ENCODE measurements around the gene ZNF638. TPM values are rescaled to one million over a fixed set of nuclear protein-coding genes. Genes with fewer than 3 reads are reported as not detected.
"Not testable (repeated sequence)": the region's sequence is repeated elsewhere in the genome, so short reads cannot be mapped to it uniquely, and the experiment has no call there.

ZNF638 gene
- total RNA-seq, 2 donors from 2014 or later, result 73.9 to 77.9 TPM

DNA sequence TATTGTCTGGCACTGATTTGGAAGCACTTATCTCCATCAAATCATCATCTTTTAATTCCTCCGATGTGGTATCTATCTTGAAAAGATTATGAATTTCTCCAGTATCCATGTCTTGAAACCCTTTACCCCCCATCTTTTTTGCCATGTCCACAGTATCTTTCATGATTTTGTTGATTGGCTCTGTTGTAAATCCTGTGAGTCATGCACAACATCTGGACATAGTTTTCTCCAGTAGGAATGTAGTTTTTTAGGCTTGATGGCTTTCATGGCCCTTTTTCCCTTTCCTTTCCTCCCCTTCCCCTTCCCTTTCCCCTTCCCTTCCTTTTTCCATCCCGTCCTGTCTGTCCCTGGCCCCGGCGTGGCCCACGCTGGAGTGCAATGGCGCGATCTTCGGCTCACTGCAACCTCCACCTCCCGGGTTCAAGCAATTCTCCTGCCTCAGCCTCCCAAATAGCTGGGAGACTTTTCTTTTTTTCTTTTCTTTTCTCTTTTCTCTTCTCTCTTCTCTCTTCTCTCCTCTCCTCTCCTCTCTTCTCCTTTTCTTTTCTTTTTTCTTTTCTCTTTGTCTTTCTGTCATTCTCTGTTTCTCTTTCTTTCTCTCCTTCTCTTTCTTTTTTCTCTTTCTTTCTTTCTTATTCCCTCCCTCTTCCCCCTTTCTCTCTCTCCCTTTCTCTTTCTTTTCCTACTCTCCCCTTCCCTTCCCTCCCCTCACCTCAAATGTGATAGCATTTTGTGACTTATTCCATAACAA lies 18.4 kb upstream of the ZNF638 start:
- DNase-seq (ENCODE audit: low spot score), result no peak
- Histone ChIP-seq H3K9me3 (no peaks in the 10 kb centered on the region), H3K27ac (no peak overlapping the region), H3K36me3 (no peaks in the 10 kb centered on the region), H3K4me1 (no peaks in the 10 kb centered on the region), H3K4me3 (no peak overlapping the region), H3K27me3 (no peaks in the 10 kb centered on the region)
- TF ChIP-seq, protein P1, sequence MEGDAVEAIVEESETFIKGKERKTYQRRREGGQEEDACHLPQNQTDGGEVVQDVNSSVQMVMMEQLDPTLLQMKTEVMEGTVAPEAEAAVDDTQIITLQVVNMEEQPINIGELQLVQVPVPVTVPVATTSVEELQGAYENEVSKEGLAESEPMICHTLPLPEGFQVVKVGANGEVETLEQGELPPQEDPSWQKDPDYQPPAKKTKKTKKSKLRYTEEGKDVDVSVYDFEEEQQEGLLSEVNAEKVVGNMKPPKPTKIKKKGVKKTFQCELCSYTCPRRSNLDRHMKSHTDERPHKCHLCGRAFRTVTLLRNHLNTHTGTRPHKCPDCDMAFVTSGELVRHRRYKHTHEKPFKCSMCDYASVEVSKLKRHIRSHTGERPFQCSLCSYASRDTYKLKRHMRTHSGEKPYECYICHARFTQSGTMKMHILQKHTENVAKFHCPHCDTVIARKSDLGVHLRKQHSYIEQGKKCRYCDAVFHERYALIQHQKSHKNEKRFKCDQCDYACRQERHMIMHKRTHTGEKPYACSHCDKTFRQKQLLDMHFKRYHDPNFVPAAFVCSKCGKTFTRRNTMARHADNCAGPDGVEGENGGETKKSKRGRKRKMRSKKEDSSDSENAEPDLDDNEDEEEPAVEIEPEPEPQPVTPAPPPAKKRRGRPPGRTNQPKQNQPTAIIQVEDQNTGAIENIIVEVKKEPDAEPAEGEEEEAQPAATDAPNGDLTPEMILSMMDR (IDR thresholded peaks at IDR 0.05), result no peak

DNA sequence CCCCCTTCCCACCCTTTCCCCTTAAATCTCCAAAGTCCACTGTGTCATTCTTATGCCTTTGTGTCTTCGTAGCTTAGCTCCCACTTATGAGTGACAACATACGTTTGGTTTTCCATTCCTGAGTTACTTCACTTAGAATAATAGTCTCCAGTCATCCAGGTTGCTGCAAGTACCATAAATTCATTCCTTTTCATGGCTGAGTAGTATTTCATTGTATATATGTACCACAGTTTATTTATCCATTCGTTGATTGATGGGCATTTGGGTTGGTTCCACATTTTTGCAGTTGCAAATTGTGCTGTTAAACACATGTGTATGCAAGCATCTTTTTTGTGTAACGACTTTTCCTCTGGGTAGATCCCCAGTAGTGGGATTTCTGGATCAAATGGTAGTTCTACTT lies 14.5 kb upstream of the ZNF638 start:
- Histone ChIP-seq H3K4me1 (no peaks in the 10 kb centered on the region), H3K27ac (no peak overlapping the region), H3K4me3 (no peak overlapping the region), H3K9me3 (peaks cover 0 to 13% of the 10 kb centered on the region in 2 donors), H3K27me3 (no peaks in the 10 kb centered on the region), H3K36me3 (no peaks in the 10 kb centered on the region)
- DNase-seq (ENCODE audit: low spot score), result no peak
- TF ChIP-seq, protein P1 (IDR thresholded peaks at IDR 0.05), result no peak

DNA sequence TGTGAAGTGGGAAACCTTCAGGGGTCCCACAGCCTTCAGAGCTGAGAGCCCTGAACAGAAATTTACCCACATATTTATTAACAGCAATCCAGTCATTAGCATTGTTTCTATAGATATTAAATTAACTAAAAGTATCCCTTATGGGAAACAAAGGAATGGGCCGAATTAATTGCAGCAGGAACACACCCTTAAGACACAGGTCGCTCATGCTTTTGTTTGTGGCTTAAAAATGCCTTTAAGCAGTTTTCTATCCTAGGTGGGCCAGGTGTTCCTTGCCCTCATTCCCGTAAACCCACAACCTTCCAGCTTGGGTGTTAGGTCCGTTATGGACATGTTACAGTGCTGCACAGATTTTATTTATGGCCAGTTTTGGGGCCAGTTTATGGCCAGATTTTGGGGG lies 13.7 kb upstream of the ZNF638 start:
- not testable (repeated sequence) for H3K27ac ChIP-seq; DNase-seq (ENCODE audit: low spot score)
- H3K9me3 ChIP-seq, result peaks cover 0 to 13% of the 10 kb centered on the region in 2 donors

DNA sequence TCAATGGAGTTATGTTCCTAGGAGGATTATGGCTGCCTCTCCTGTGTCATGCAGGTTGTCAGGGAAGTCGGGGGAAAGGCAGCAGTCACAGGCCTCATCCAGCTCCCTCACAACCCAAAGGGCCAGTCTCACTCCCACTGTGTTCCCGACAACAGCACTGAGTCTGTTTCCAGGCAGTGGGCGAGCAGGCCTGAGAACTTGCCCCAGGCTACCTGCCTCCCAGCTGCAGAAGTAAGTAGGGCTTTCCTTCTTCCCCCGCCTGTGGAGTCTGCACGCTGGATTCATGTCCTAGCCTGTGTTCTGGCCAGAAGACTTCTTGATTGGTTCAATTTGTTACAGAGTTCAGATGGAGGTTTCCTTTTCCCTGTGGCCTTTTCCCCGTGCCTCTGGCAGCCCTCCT lies 8.2 kb upstream of the ZNF638 start:
- DNase-seq (ENCODE audit: low spot score), result no peak
- H3K4me3 ChIP-seq, result no peak overlapping the region
- H3K4me1 ChIP-seq, result no peaks in the 10 kb centered on the region
- no peaks in the 10 kb centered on the region for H3K27me3 ChIP-seq
- TF ChIP-seq, protein P1 (IDR thresholded peaks at IDR 0.05), result no peak
- peaks cover 0 to 13% of the 10 kb centered on the region in 2 donors for H3K9me3 ChIP-seq
- no peak overlapping the region for H3K27ac ChIP-seq
- no peaks in the 10 kb centered on the region for H3K36me3 ChIP-seq

More for the DNA sequence above, 13.7 kb upstream of the ZNF638 start:
- H3K4me3 ChIP-seq, H3K27me3 ChIP-seq, H3K4me1 ChIP-seq, H3K36me3 ChIP-seq: not testable (repeated sequence)

DNA sequence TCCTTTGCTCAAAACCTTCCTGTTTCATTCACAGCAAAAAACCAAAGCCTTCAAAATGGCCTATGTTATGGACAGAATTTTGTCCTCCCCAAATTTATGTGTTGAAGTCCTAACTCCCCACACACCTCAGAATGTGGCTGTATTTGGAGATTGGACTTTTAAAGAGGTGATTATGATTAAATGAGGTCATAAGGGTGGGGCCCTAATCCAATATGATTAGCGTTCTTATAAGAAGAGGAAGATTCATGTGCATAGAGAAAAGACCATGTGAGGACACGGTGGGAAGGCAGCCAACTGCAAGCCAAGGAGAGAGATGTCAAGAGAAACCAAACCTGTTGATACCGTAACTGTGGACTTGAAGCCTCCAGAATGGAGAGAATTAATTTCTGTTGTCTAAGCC lies 4.6 kb upstream of the ZNF638 start:
- TF ChIP-seq, protein P1 (IDR thresholded peaks at IDR 0.05), result no peak
- no peak overlapping the region for H3K27ac ChIP-seq
- DNase-seq (ENCODE audit: low spot score), result no peak

DNA sequence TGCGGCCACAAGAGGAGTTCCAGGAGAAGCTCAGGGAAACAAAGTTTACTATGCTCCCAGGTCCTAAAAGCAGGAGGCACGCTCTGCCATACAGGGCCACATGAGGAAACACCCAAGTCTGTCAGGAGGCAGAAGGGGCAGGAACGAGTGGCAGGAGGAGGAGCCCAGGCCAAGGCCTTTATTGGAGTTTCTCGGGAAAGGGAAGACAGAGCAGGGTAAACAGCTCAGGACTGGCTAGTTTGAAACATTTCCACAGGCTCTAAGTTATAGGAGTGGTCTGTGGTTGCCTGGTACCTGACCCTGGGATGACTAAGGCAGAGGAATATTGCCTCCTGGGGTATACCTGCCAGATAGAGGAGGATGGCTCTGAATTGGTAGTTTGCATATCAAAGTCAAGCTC lies 3.7 kb upstream of the ZNF638 start:
- DNase-seq (ENCODE audit: low spot score), result no peak
- Histone ChIP-seq H3K4me1 (peaks cover 0 to 7% of the 10 kb centered on the region in 2 donors), H3K4me3 (no peak overlapping the region), H3K27ac (no peak overlapping the region), H3K36me3 (no peaks in the 10 kb centered on the region), H3K27me3 (no peaks in the 10 kb centered on the region), H3K9me3 (no peaks in the 10 kb centered on the region)
- TF ChIP-seq, protein P1 (IDR thresholded peaks at IDR 0.05), result no peak

More for the DNA sequence above, 4.6 kb upstream of the ZNF638 start:
- Histone ChIP-seq H3K9me3 (no peaks in the 10 kb centered on the region), H3K36me3 (no peaks in the 10 kb centered on the region), H3K27me3 (no peaks in the 10 kb centered on the region), H3K4me3 (no peak overlapping the region), H3K4me1 (peaks cover 0 to 4% of the 10 kb centered on the region in 2 donors)
